Measurements from ENCODE around the gene WWTR1.

DNA sequence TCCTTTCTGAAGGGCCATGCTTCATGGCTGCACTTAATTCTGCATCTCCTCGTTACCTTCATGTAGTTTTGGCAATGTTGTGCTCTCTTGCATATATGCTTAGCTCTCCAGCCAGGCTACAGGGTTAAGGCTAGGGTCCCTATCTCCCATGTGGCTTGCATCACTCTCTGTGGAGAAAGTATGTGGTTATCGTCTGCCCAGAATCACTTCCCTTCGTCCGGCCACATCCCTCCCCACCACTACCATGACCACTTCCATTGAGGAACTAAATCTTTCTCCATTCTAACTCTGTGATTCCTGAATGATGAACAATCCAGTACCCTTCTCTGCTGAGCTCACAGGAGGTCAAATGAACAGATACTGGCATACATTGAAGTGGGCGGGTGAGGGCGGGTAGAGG, 34.0 kb downstream of the WWTR1 start:
- TF ChIP-seq GATA3 (IDR thresholded peaks at IDR 0.05; ENCODE audit: low read depth, low read length) (no peak), GATA2 (IDR thresholded peaks at IDR 0.05; ENCODE audit: low read depth, low read length) (no peak)
